ENCODE results near the gene AQP2. TPM values are rescaled to one million over a fixed set of nuclear protein-coding genes. Genes with fewer than 3 reads are reported as not detected.

The AQP2 gene
- total RNA-seq, 2 experiments from 2014 or later = not detected

- ATAC-seq (ENCODE audit: poor library complexity) = no peak
- no peaks in the 10 kb centered on the region for H3K27me3 Mint-ChIP-seq
- no peaks in the 10 kb centered on the region for H3K4me1 ChIP-seq (ENCODE audit: insufficient read depth, low read length)
- DNase-seq = no peak
- no peaks in the 10 kb centered on the region for H3K9me3 Mint-ChIP-seq
- H3K27ac ChIP-seq (ENCODE audit: low read depth in 1 of 2, low read length in 2 of 2) = no peak overlapping the region
- no peaks in the 10 kb centered on the region for H3K4me1 Mint-ChIP-seq (ENCODE audit: low read depth)
- no peaks in the 10 kb centered on the region for H3K36me3 Mint-ChIP-seq (ENCODE audit: low read depth)
- no peaks in the 10 kb centered on the region for H3K27me3 ChIP-seq (ENCODE audit: control insufficient read depth in 1 of 2, insufficient read depth in 2 of 2, low read length in 2 of 2)
- ChIA-PET CTCF (interaction anchor here (0.6 kb wide), 1 partner anchor 1171 kb away, joined by 3 read pairs; no protein-coding TSS in a partner anchor), POLR2A (no interaction called here)
- H3K36me3 ChIP-seq (ENCODE audit: insufficient read depth, low read length) = no peaks in the 10 kb centered on the region
- intact Hi-C loops (cut with DNase I, micrococcal nuclease) = no loop called here
- no peak overlapping the region for H3K27ac Mint-ChIP-seq
- no peaks in the 10 kb centered on the region for H3K9me3 ChIP-seq (ENCODE audit: control insufficient read depth in 1 of 2, insufficient read depth in 1 of 2, low read length in 2 of 2)
- no peak overlapping the region for H3K4me3 Mint-ChIP-seq
- TF ChIP-seq CTCF (IDR thresholded peaks at IDR 0.05) = no peak
- no peak overlapping the region for H3K4me3 ChIP-seq (ENCODE audit: low read length)
Measured at GRCh38 chr12:49911213-49911605, 39.3 kb upstream of the AQP2 start.

- no peaks in the 10 kb centered on the region for H3K36me3 Mint-ChIP-seq (ENCODE audit: low read depth)
Measured at GRCh38 chr12:49912345-49913255, 37.9 kb upstream of the AQP2 start.

More at GRCh38 chr12:49912345-49913255, 37.9 kb upstream of the AQP2 start:
- intact Hi-C loops (cut with DNase I, micrococcal nuclease) = no loop called here
- no peak for DNase-seq
- no peaks in the 10 kb centered on the region for H3K36me3 ChIP-seq (ENCODE audit: insufficient read depth, low read length)
- Mint-ChIP-seq H3K4me1 (ENCODE audit: low read depth) (no peaks in the 10 kb centered on the region), H3K27ac (no peak overlapping the region), H3K27me3 (peaks cover 4% of the 10 kb centered on the region), H3K9me3 (no peaks in the 10 kb centered on the region), H3K4me3 (no peak overlapping the region)
- H3K27me3 ChIP-seq (ENCODE audit: control insufficient read depth in 1 of 2, insufficient read depth in 2 of 2, low read length in 2 of 2) = peaks cover 0 to 2% of the 10 kb centered on the region in 2 experiments
- H3K4me3 ChIP-seq (ENCODE audit: low read length) = no peak overlapping the region
- H3K9me3 ChIP-seq (ENCODE audit: control insufficient read depth in 1 of 2, insufficient read depth in 1 of 2, low read length in 2 of 2) = no peaks in the 10 kb centered on the region
- POLR2A ChIA-PET = interaction anchor here (0.5 kb wide), 1 partner anchor 382 kb away, joined by 3 read pairs; no protein-coding TSS in a partner anchor
- no peak for TF ChIP-seq CTCF (IDR thresholded peaks at IDR 0.05)
- no peaks in the 10 kb centered on the region for H3K4me1 ChIP-seq (ENCODE audit: insufficient read depth, low read length)
- no peak overlapping the region for H3K27ac ChIP-seq (ENCODE audit: low read depth in 1 of 2, low read length in 2 of 2)
- ATAC-seq (ENCODE audit: poor library complexity) = no peak
- CTCF ChIA-PET = no interaction called here

Measured in CD4-positive, alpha-beta T cell (primary cell).